GM18519 (cell line): ENCODE measurements around the gene FBXO11.
"Not testable (repeated sequence)": the region's sequence is repeated elsewhere in the genome, so short reads cannot be mapped to it uniquely, and the experiment has no call there.

Experiments used
- ATAC-seq: cut with Tn5 transposase; IDR thresholded peaks from one replicate; pipeline ENCODE4 v1.9.1; 2021; ENCODE audit warnings: mild to moderate bottlenecking, moderate library complexity; ENCODE audit not compliant: unreplicated experiment, low FRiP score

The FBXO11 gene

GRCh38 chr2:47906157-47907038 is at the start of gene FBXO11:
TSS of gene FBXO11 (minus strand) at chr2:47906498. CDS start at chr2:47905720, 778 bp downstream.
- ATAC-seq, result peak; percentile 88

GRCh38 chr2:47950340-47951301 is 44.3 kb upstream of the FBXO11 start:
- ATAC-seq, result no peak

GRCh38 chr2:47946593-47946992 is 40.3 kb upstream of the FBXO11 start:
- no peak for ATAC-seq

GRCh38 chr2:47945046-47945781 is 38.9 kb upstream of the FBXO11 start:
- no peak for ATAC-seq

- no peak for ATAC-seq
Measured at GRCh38 chr2:47941936-47942335, 35.6 kb upstream of the FBXO11 start.

- no peak for ATAC-seq
Measured at GRCh38 chr2:47937677-47938076, 31.4 kb upstream of the FBXO11 start.

GRCh38 chr2:47935071-47935470 is 28.8 kb upstream of the FBXO11 start:
- ATAC-seq, result no peak

GRCh38 chr2:47918043-47918442 is 11.7 kb upstream of the FBXO11 start:
- ATAC-seq, result no peak

- no peak for ATAC-seq
Measured at GRCh38 chr2:47917276-47917961, 11.1 kb upstream of the FBXO11 start.

- ATAC-seq, result no peak
Measured at GRCh38 chr2:47916412-47916811, 10.1 kb upstream of the FBXO11 start.

GRCh38 chr2:47910662-47911061 is 4.4 kb upstream of the FBXO11 start:
- ATAC-seq, result not testable (repeated sequence)

- no peak for ATAC-seq
Measured at GRCh38 chr2:47908682-47909081, 2.4 kb upstream of the FBXO11 start.

GRCh38 chr2:47907039-47907781 is 912 bp upstream of the FBXO11 start:
- peak; percentile 30 for ATAC-seq

GRCh38 chr2:47905386-47906156 is 727 bp downstream of the FBXO11 start:
- no peak for ATAC-seq

- no peak for ATAC-seq
Measured at GRCh38 chr2:47903781-47904490, 2.4 kb downstream of the FBXO11 start.

- ATAC-seq, result not testable (repeated sequence)
Measured at GRCh38 chr2:47901892-47902291, 4.4 kb downstream of the FBXO11 start.

GRCh38 chr2:47900857-47901256 is 5.4 kb downstream of the FBXO11 start:
- ATAC-seq, result no peak
